IMR-90 (cell line): ENCODE measurements around the gene KRT1. TPM values are rescaled to one million over a fixed set of nuclear protein-coding genes. Genes with fewer than 3 reads are reported as not detected.

Experiments
- ATAC-seq: fragments of 200-7000 bp; cut with Tn5 transposase; 2 replicates; pipeline ENCODE4 v1.9.1; 2020; ENCODE audit warnings: low read depth, mild to moderate bottlenecking, moderate library complexity
- BruUV-seq: library from RNA; stranded (reverse); fragments of 400-500 nt; replicated peaks from 2 replicates; lab custom pipeline; 2021; lab: Mats Ljungman, UMichigan
- CTCF ChIA-PET: fragments of 300-600 bp; formaldehyde crosslinking; extraction: SDS; loops from one replicate; lab custom pipeline; 2021; ENCODE audit warnings: antibody characterized with exemption; lab: Yijun Ruan, JAX
- POLR2A ChIA-PET: fragments of 300-600 bp; sonication (Branson Sonifier 250); formaldehyde crosslinking; loops from one replicate; lab custom pipeline; 2022; ENCODE audit warnings: antibody characterized with exemption; ENCODE audit not compliant: unreplicated experiment; lab: Charles Lee
- DNase-seq: peaks from one replicate; pipeline ENCODE4 v3.0.0; 2013
- H2AFZ ChIP-seq: replicated peaks from 2 replicates; pipeline ENCODE3; 2013; ENCODE audit warnings: low read length, mild to moderate bottlenecking; ENCODE audit not compliant: poor library complexity
- H2AK5ac ChIP-seq: 2 replicates; pipeline ENCODE4 v1.6.1; 2013; ENCODE audit warnings: low read depth, low read length, inconsistent platforms
- H2AK9ac ChIP-seq: replicated peaks from 2 replicates; pipeline ENCODE3; 2013; ENCODE audit warnings: mild to moderate bottlenecking, low read depth, low read length, moderate library complexity; ENCODE audit not compliant: poor library complexity
- H2BK120ac ChIP-seq: 2 replicates; pipeline ENCODE4 v1.6.1; 2013; ENCODE audit warnings: low read depth, low read length, inconsistent platforms
- H2BK15ac ChIP-seq: 3 replicates; pipeline ENCODE4 v1.6.1; 2013; ENCODE audit warnings: low read depth, low read length, inconsistent platforms
- H2BK20ac ChIP-seq: 2 replicates; pipeline ENCODE4 v1.6.1; 2013; ENCODE audit warnings: low read depth, mild to moderate bottlenecking, inconsistent platforms, low read length, moderate library complexity
- H2BK5ac ChIP-seq: 2 replicates; pipeline ENCODE4 v1.6.1; 2013; ENCODE audit warnings: mild to moderate bottlenecking, low read depth, low read length, inconsistent platforms; ENCODE audit not compliant: poor library complexity, severe bottlenecking
- H3K14ac ChIP-seq: replicated peaks from 2 replicates; pipeline ENCODE4 v1.6.1; 2013; ENCODE audit warnings: low read depth, low read length, inconsistent platforms
- H3K18ac ChIP-seq: 2 replicates; pipeline ENCODE4 v1.6.1; 2013; ENCODE audit warnings: low read depth, low read length, control low read depth
- H3K23ac ChIP-seq: 2 replicates; pipeline ENCODE4 v1.6.1; 2013; ENCODE audit warnings: low read depth, low read length, inconsistent platforms
- H3K27ac ChIP-seq: 2 replicates; pipeline ENCODE4 v1.5.1; 2013; ENCODE audit warnings: mild to moderate bottlenecking, control low read depth, low read length; ENCODE audit not compliant: insufficient read depth
- H3K27me3 ChIP-seq: 2 replicates; pipeline ENCODE4 v1.6.1; 2013; ENCODE audit warnings: low read length; ENCODE audit not compliant: control insufficient read depth, insufficient read depth
- H3K36me3 ChIP-seq: 2 replicates; pipeline ENCODE4 v1.6.1; 2013; ENCODE audit warnings: low read length, mixed read lengths; ENCODE audit not compliant: control insufficient read depth, insufficient read depth
- H3K4ac ChIP-seq: 2 replicates; pipeline ENCODE4 v1.6.1; 2013; ENCODE audit warnings: low read depth, low read length, inconsistent platforms
- H3K4me1 ChIP-seq: 2 replicates; pipeline ENCODE4 v1.6.1; 2013; ENCODE audit warnings: low read length, mixed read lengths; ENCODE audit not compliant: control insufficient read depth, insufficient read depth
- H3K4me2 ChIP-seq: 2 replicates; pipeline ENCODE4 v1.6.1; 2013; ENCODE audit warnings: low read depth, mild to moderate bottlenecking, control low read depth, low read length, moderate library complexity
- H3K4me3 ChIP-seq: 2 replicates; pipeline ENCODE4 v1.5.1; 2013; ENCODE audit warnings: low read depth, mild to moderate bottlenecking, control low read depth, low read length, moderate library complexity; ENCODE audit not compliant: insufficient read depth
- H3K56ac ChIP-seq: 2 replicates; pipeline ENCODE4 v1.6.1; 2013; ENCODE audit warnings: low read length, inconsistent platforms; ENCODE audit not compliant: insufficient read depth; ENCODE audit errors: extremely low read depth
- H3K79me1 ChIP-seq, 2 experiments: 2 replicates each; pipeline ENCODE4 v1.6.1; 2013; ENCODE audit warnings: low read length in 2 of 2, inconsistent platforms in 1 of 2, low read depth in 1 of 2
- H3K9ac ChIP-seq: 2 replicates; pipeline ENCODE4 v1.6.1; 2013; ENCODE audit warnings: low read depth, low read length, control low read depth
- H3K9me1 ChIP-seq: 2 replicates; pipeline ENCODE4 v1.6.1; 2013; ENCODE audit warnings: low read length, inconsistent platforms; ENCODE audit not compliant: insufficient read depth
- H3K9me3 ChIP-seq: 2 replicates; pipeline ENCODE4 v1.6.1; 2013; ENCODE audit warnings: low read length; ENCODE audit not compliant: control insufficient read depth, insufficient read depth
- H4K20me1 ChIP-seq: 2 replicates; pipeline ENCODE4 v1.6.1; 2013; ENCODE audit warnings: low read length, inconsistent platforms; ENCODE audit not compliant: insufficient read depth
- H4K5ac ChIP-seq: 2 replicates; pipeline ENCODE4 v1.6.1; 2013; ENCODE audit warnings: mild to moderate bottlenecking, low read depth, low read length, control low read depth
- H4K8ac ChIP-seq, 2 experiments: 2 replicates each; pipeline ENCODE4 v1.6.1; 2013; ENCODE audit warnings: low read depth in 2 of 2, low read length in 2 of 2, control low read depth in 1 of 2, inconsistent platforms in 1 of 2
- H4K91ac ChIP-seq: 2 replicates; pipeline ENCODE4 v1.6.1; 2013; ENCODE audit warnings: low read depth, low read length, inconsistent platforms; ENCODE audit not compliant: insufficient read depth
- BHLHE40 ChIP-seq: fragments of 150-350 bp; IDR thresholded peaks from 2 replicates; pipeline ENCODE4 v1.6.1; 2016; ENCODE audit warnings: mild to moderate bottlenecking, low read depth, low read length
- CHD1 ChIP-seq: IDR thresholded peaks from 2 replicates; pipeline ENCODE4 v1.6.1; 2012; ENCODE audit warnings: low read depth, low read length, improper control_type of control experiment
- FOS ChIP-seq: fragments of 150-350 bp; IDR thresholded peaks from 2 replicates; pipeline ENCODE4 v1.6.1; 2016; ENCODE audit warnings: low read depth, low read length
- MAZ ChIP-seq: IDR thresholded peaks from 2 replicates; pipeline ENCODE4 v1.6.1; 2012; ENCODE audit warnings: low read depth, mild to moderate bottlenecking, low read length, improper control_type of control experiment, moderate library complexity, borderline replicate concordance
- NFE2L2 ChIP-seq: fragments of 150-350 bp; IDR thresholded peaks from 2 replicates; pipeline ENCODE4 v1.6.1; 2016; ENCODE audit warnings: low read depth, mild to moderate bottlenecking, low read length
- POLR2A ChIP-seq: IDR thresholded peaks from 2 replicates; pipeline ENCODE4 v1.6.1; 2012; ENCODE audit warnings: mild to moderate bottlenecking, low read depth, low read length
- RAD21 ChIP-seq: IDR thresholded peaks from 2 replicates; pipeline ENCODE4 v1.6.1; 2012; ENCODE audit warnings: low read length, improper control_type of control experiment
- RFX5 ChIP-seq: IDR thresholded peaks from 2 replicates; pipeline ENCODE4 v1.8.0; 2012; ENCODE audit warnings: low read depth, mild to moderate bottlenecking, low read length, moderate library complexity
- SMC3 ChIP-seq: fragments of 150-350 bp; IDR thresholded peaks from 2 replicates; pipeline ENCODE4 v1.6.1; 2016; ENCODE audit warnings: low read depth, mild to moderate bottlenecking, antibody characterized with exemption, low read length, moderate library complexity
- WGBS, 2 experiments: methylation state at CpG; one replicate each; pipeline versions ENCODE4 v1.1.5 to v1.1.7; 2013; ENCODE audit warnings: missing lambda C conversion rate in 2 of 2; ENCODE audit not compliant: insufficient read length in 1 of 2; ENCODE audit errors: extremely low coverage in 2 of 2; 5-methylcytosine and 5-hydroxymethylcytosine counted together
- dilution Hi-C: fragments of 300-500 bp; cut with HindIII; formaldehyde crosslinking; loops from one replicate; pipeline ENCODE4 v1.14.3; 2018; ENCODE audit warnings: low sequenced_read_pairs; ENCODE audit not compliant: unreplicated experiment
- in situ Hi-C: fragments of 300-500 bp; cut with MboI; formaldehyde crosslinking; loops from 3 replicates; pipeline ENCODE4 v1.14.3; 2019; ENCODE audit warnings: low sequenced_read_pairs, inconsistent platforms, mixed read lengths
- intact Hi-C: fragments of 100-400 bp; cut with micrococcal nuclease; formaldehyde crosslinking; loops from 2 replicates; pipeline ENCODE4 v1.10.0; 2022
- polyA plus RNA-seq, 3 experiments: library from polyadenylated mRNA; depleted of rRNA; stranded (reverse); fragments of >200 nt; gene quantifications; 2 replicates each; pipeline ENCODE4 v1.2.3, GENCODE V29; 2012; ENCODE audit warnings: low replicate concordance in 1 of 3
- total RNA-seq: library from RNA; depleted of rRNA; stranded (reverse); fragments of >200 nt; gene quantifications from 2 replicates; pipeline ENCODE4 v1.2.3, GENCODE V29; 2012
- TF ChIP-seq, protein P1 (sequence below): fragments of 150-350 bp; IDR thresholded peaks from 2 replicates; pipeline ENCODE4 v1.6.1; 2017; ENCODE audit warnings: mild to moderate bottlenecking, antibody characterized with exemption, low read length, low read depth
- TF ChIP-seq, protein P2 (sequence below): conservative IDR thresholded peaks from 2 replicates; pipeline ENCODE4 v1.5.1; 2012; ENCODE audit warnings: mild to moderate bottlenecking, low read depth, low read length, improper control_type of control experiment

The KRT1 gene
- total and polyA plus RNA-seq, 2 of the 4 experiments (the other 2 are of a cell fraction): not detected

DNA sequence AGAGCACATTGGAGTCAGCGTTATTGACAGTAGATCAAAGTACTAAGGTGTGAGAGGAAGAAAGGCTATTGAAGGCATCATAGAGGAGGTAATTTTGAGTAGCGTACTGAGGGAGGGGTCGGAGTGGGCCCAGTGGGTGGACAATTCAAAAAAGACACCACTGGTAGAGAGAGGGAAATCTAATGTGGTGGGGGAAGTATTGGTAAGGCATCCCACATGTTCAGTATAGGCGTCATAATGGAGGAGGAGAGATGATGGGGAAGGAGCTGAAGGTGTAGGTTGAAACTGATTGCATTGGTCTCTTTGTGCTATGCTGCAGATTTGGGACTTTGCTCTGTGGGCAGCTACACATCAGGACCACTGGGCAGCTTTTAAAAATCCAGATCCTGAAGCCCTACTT lies 46.8 kb upstream of the KRT1 start:
- H2AK5ac ChIP-seq: no peak overlapping the region
- H3K4me1 ChIP-seq: no peaks in the 10 kb centered on the region
- H3K9me3 ChIP-seq: no peaks in the 10 kb centered on the region
- TF ChIP-seq NFE2L2 (no peak), MAZ (no peak), RAD21 (no peak), POLR2A (no peak), SMC3 (no peak), CHD1 (no peak), RFX5 (no peak), BHLHE40 (no peak), FOS (no peak)
- TF ChIP-seq, protein P1, sequence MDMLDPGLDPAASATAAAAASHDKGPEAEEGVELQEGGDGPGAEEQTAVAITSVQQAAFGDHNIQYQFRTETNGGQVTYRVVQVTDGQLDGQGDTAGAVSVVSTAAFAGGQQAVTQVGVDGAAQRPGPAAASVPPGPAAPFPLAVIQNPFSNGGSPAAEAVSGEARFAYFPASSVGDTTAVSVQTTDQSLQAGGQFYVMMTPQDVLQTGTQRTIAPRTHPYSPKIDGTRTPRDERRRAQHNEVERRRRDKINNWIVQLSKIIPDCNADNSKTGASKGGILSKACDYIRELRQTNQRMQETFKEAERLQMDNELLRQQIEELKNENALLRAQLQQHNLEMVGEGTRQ: no peak
- TF ChIP-seq, protein P2, sequence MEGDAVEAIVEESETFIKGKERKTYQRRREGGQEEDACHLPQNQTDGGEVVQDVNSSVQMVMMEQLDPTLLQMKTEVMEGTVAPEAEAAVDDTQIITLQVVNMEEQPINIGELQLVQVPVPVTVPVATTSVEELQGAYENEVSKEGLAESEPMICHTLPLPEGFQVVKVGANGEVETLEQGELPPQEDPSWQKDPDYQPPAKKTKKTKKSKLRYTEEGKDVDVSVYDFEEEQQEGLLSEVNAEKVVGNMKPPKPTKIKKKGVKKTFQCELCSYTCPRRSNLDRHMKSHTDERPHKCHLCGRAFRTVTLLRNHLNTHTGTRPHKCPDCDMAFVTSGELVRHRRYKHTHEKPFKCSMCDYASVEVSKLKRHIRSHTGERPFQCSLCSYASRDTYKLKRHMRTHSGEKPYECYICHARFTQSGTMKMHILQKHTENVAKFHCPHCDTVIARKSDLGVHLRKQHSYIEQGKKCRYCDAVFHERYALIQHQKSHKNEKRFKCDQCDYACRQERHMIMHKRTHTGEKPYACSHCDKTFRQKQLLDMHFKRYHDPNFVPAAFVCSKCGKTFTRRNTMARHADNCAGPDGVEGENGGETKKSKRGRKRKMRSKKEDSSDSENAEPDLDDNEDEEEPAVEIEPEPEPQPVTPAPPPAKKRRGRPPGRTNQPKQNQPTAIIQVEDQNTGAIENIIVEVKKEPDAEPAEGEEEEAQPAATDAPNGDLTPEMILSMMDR: no peak
- no peak overlapping the region for H3K4ac ChIP-seq
- no peak overlapping the region for H3K9ac ChIP-seq
- no peaks in the 10 kb centered on the region for H4K20me1 ChIP-seq
- H2BK5ac ChIP-seq: no peak overlapping the region
- in situ Hi-C loops (no loop called here), intact Hi-C loops (loop anchor here (10.0 kb wide), 1 partner anchor 138 kb away; no protein-coding TSS in a partner anchor), dilution Hi-C loops (no loop called here)
- H3K36me3 ChIP-seq: no peaks in the 10 kb centered on the region
- no peak overlapping the region for H4K91ac ChIP-seq
- H3K27ac ChIP-seq: no peak overlapping the region
- ATAC-seq: no peak
- H3K23ac ChIP-seq: no peak overlapping the region
- H3K9me1 ChIP-seq: no peaks in the 10 kb centered on the region
- no peak overlapping the region for H2BK20ac ChIP-seq
- H3K14ac ChIP-seq: no peak overlapping the region
- no peak overlapping the region for H4K8ac ChIP-seq
- H2AFZ ChIP-seq: no peak overlapping the region
- no peak overlapping the region for H2BK120ac ChIP-seq
- DNase-seq: no peak
- no peak overlapping the region for H4K5ac ChIP-seq
- ChIA-PET POLR2A (no interaction called here), CTCF (no interaction called here)
- no peak overlapping the region for H3K56ac ChIP-seq
- BruUV-seq: no TSS peak
- no peak overlapping the region for H3K4me3 ChIP-seq
- WGBS, 2 experiments: 76% methylated on average over 4 of the region's 4 CpGs; no CpG with 5 or more reads in 1 of the 2 experiments
- no peak overlapping the region for H3K18ac ChIP-seq
- H2BK15ac ChIP-seq: no peak overlapping the region
- H3K79me1 ChIP-seq: no peaks in the 10 kb centered on the region
- peaks cover 6% of the 10 kb centered on the region for H3K27me3 ChIP-seq
- no peak overlapping the region for H3K4me2 ChIP-seq
- H2AK9ac ChIP-seq: no peak overlapping the region
